H1 (cell line): ENCODE data around the gene INF2. TPM values are rescaled to one million over a fixed set of nuclear protein-coding genes. Genes with fewer than 3 reads are reported as not detected.

Source experiments
- CTCF ChIA-PET: fragments of 300-600 bp; sonication (Branson Sonifier 250); formaldehyde crosslinking; loops from one replicate; lab custom pipeline; 2021; ENCODE audit not compliant: partially characterized antibody; lab: Charles Lee
- POLR2A ChIA-PET: fragments of 300-600 bp; sonication (Branson Sonifier 250); formaldehyde crosslinking; loops from one replicate; lab custom pipeline; 2021; ENCODE audit warnings: inconsistent platforms; ENCODE audit not compliant: partially characterized antibody; lab: Charles Lee
- DNase-seq, 2 experiments: peaks; one replicate each; pipeline versions ENCODE4 v3.0.0 to v3.0.0-alpha.2; 2010 to 2022; ENCODE audit warnings: low spot score in 2 of 2, low read depth in 1 of 2, mixed read lengths in 1 of 2
- FAIRE-seq: peaks from 2 replicates; lab custom pipeline; 2011; peaks lifted over from hg19 to GRCh38; lab: Jason Lieb, UNC
- H2AFZ ChIP-seq: 2 replicates; pipeline ENCODE4 v1.8.1; 2012; ENCODE audit warnings: low read length, inconsistent platforms
- H2AK5ac ChIP-seq: 2 replicates; pipeline ENCODE4 v1.6.1; 2013; ENCODE audit warnings: low read depth, low read length
- H2BK120ac ChIP-seq: replicated peaks from 2 replicates; pipeline ENCODE3; 2013; ENCODE audit warnings: low read depth, low read length, inconsistent platforms
- H2BK12ac ChIP-seq: 2 replicates; pipeline ENCODE4 v1.6.1; 2013; ENCODE audit warnings: low read depth, low read length
- H2BK15ac ChIP-seq: 2 replicates; pipeline ENCODE4 v1.6.1; 2013; ENCODE audit warnings: low read length
- H2BK20ac ChIP-seq: 2 replicates; pipeline ENCODE4 v1.6.1; 2013; ENCODE audit warnings: low read length
- H2BK5ac ChIP-seq: 2 replicates; pipeline ENCODE4 v1.6.1; 2013; ENCODE audit warnings: low read depth, low read length
- H3K14ac ChIP-seq: 2 replicates; pipeline ENCODE4 v1.6.1; 2013; ENCODE audit warnings: inconsistent platforms; ENCODE audit not compliant: insufficient read length
- H3K18ac ChIP-seq: 2 replicates; pipeline ENCODE4 v1.6.1; 2013; ENCODE audit warnings: low read length; ENCODE audit errors: extremely low read depth
- H3K23ac ChIP-seq: 2 replicates; pipeline ENCODE4 v1.6.1; 2013; ENCODE audit warnings: inconsistent platforms; ENCODE audit not compliant: insufficient read length
- H3K23me2 ChIP-seq: 2 replicates; pipeline ENCODE4 v1.6.1; 2013; ENCODE audit warnings: low read depth, low read length
- H3K27ac ChIP-seq: 2 replicates; pipeline ENCODE4 v1.6.1; 2011; ENCODE audit warnings: low read depth, low read length, inconsistent platforms
- H3K27me3 ChIP-seq, 4 experiments: replicated peaks in 1 of 4; 1 replicate in 1 of 4; 2 replicates in 3 of 4; pipeline versions ENCODE4 v1.6.1 to v1.8.1; 2011 to 2013; ENCODE audit warnings: low read length in 3 of 4, mild to moderate bottlenecking in 3 of 4, inconsistent platforms in 2 of 4, mixed read lengths in 2 of 4, moderate library complexity in 1 of 4; ENCODE audit not compliant: control insufficient read depth in 3 of 4, insufficient read depth in 3 of 4; ENCODE audit errors: extremely low read depth in 1 of 4
- H3K36me3 ChIP-seq, 4 experiments: 2 replicates each; pipeline versions ENCODE4 v1.6.1 to v1.8.1; 2011 to 2013; ENCODE audit warnings: mild to moderate bottlenecking in 4 of 4, low read length in 3 of 4, moderate library complexity in 2 of 4, control low read depth in 1 of 4, inconsistent platforms in 1 of 4; ENCODE audit not compliant: insufficient read depth in 4 of 4, control insufficient read depth in 2 of 4
- H3K4ac ChIP-seq: replicated peaks from 2 replicates; pipeline ENCODE3; 2013; ENCODE audit warnings: low read length, low read depth, mixed read lengths, inconsistent platforms; ENCODE audit not compliant: insufficient read length
- H3K4me1 ChIP-seq, 4 experiments: replicated peaks in 1 of 4; 1 replicate in 1 of 4; 2 replicates in 3 of 4; pipeline versions ENCODE4 v1.6.1 to v1.8.1; 2011 to 2013; ENCODE audit warnings: low read length in 3 of 4, inconsistent platforms in 2 of 4, mixed read lengths in 1 of 4; ENCODE audit not compliant: insufficient read depth in 4 of 4, control insufficient read depth in 3 of 4
- H3K4me2 ChIP-seq, 2 experiments: 2 replicates each; pipeline versions ENCODE4 v1.6.1 to v1.8.1; 2011 to 2013; ENCODE audit warnings: low read depth in 2 of 2, low read length in 2 of 2, control low read depth in 1 of 2, inconsistent platforms in 1 of 2, mild to moderate bottlenecking in 1 of 2; ENCODE audit not compliant: insufficient read depth in 1 of 2
- H3K4me3 ChIP-seq, 4 experiments: fragments of 200-600, 300-600 bp in 1 of 4; sonication (generic), shearing (Covaris generic), sonication (Bioruptor Twin) in 1 of 4; 2 replicates each; pipeline versions ENCODE4 v1.5.1 to v1.8.1; 2011 to 2016; ENCODE audit warnings: low read length in 4 of 4, low read depth in 3 of 4, control low read depth in 2 of 4, inconsistent platforms in 2 of 4, mild to moderate bottlenecking in 2 of 4, mixed read lengths in 1 of 4, moderate library complexity in 1 of 4; ENCODE audit not compliant: insufficient read depth in 2 of 4; ENCODE audit errors: extremely low read depth in 1 of 4
- H3K56ac ChIP-seq: replicated peaks from 2 replicates; pipeline ENCODE3; 2013; ENCODE audit warnings: low read depth, mild to moderate bottlenecking, mixed read lengths, low read length, inconsistent platforms; ENCODE audit not compliant: insufficient read length
- H3K79me1 ChIP-seq: 2 replicates; pipeline ENCODE4 v1.6.1; 2013; ENCODE audit warnings: low read depth, low read length, control low read depth
- H3K79me2 ChIP-seq, 2 experiments: 2 replicates each; pipeline versions ENCODE4 v1.6.1 to v1.8.1; 2012 to 2013; ENCODE audit warnings: low read length in 2 of 2, mild to moderate bottlenecking in 2 of 2, inconsistent platforms in 1 of 2; ENCODE audit not compliant: insufficient read depth in 2 of 2, control insufficient read depth in 1 of 2
- H3K9ac ChIP-seq, 4 experiments: replicated peaks in 1 of 4; 1 replicate in 1 of 4; 2 replicates in 3 of 4; pipeline versions ENCODE4 v1.6.1 to v1.8.1; 2011 to 2013; ENCODE audit warnings: low read depth in 3 of 4, low read length in 3 of 4, control low read depth in 2 of 4, mild to moderate bottlenecking in 2 of 4, moderate library complexity in 2 of 4, inconsistent platforms in 1 of 4; ENCODE audit errors: extremely low read depth in 1 of 4
- H3K9me3 ChIP-seq, 2 experiments: 2 replicates each; pipeline versions ENCODE4 v1.6.1 to v1.8.1; 2012 to 2013; ENCODE audit warnings: mild to moderate bottlenecking in 2 of 2, moderate library complexity in 2 of 2, control low read depth in 1 of 2, inconsistent platforms in 1 of 2, low read depth in 1 of 2, low read length in 1 of 2, mixed read lengths in 1 of 2; ENCODE audit not compliant: insufficient read depth in 2 of 2
- H4K20me1 ChIP-seq, 2 experiments: replicated peaks in 1 of 2; 2 replicates each; pipeline versions ENCODE3 to v1.8.1; 2011 to 2013; ENCODE audit warnings: inconsistent platforms in 2 of 2, low read length in 2 of 2, mild to moderate bottlenecking in 1 of 2; ENCODE audit not compliant: insufficient read depth in 2 of 2, control insufficient read depth in 1 of 2
- H4K5ac ChIP-seq: 2 replicates; pipeline ENCODE4 v1.6.1; 2013; ENCODE audit warnings: low read length, low read depth, mixed read lengths, inconsistent platforms; ENCODE audit not compliant: insufficient read length
- H4K8ac ChIP-seq: 2 replicates; pipeline ENCODE4 v1.8.0; 2013; ENCODE audit warnings: mild to moderate bottlenecking, moderate library complexity, low read length, inconsistent platforms; ENCODE audit not compliant: insufficient read depth; ENCODE audit errors: extremely low read depth
- H4K91ac ChIP-seq: replicated peaks from 2 replicates; pipeline ENCODE3; 2013; ENCODE audit warnings: low read length, mixed read lengths, inconsistent platforms; ENCODE audit not compliant: insufficient read length
- ASH2L ChIP-seq: fragments of 200-600, 300-600 bp; sonication (generic); IDR thresholded peaks from one replicate; pipeline ENCODE4 v1.7.1; 2017; ENCODE audit warnings: low read length
- KDM1A ChIP-seq: fragments of 200-600, 300-600 bp; sonication (generic); IDR thresholded peaks from 2 replicates; pipeline ENCODE4 v1.7.1; 2016; ENCODE audit warnings: mild to moderate bottlenecking, low read length, borderline replicate concordance
- POU5F1 ChIP-seq: IDR thresholded peaks from 2 replicates; pipeline ENCODE4 v1.6.1; 2011; ENCODE audit warnings: low read depth, mild to moderate bottlenecking, low read length, moderate library complexity
- RAD21 ChIP-seq, 2 experiments: IDR thresholded peaks in 1 of 2; conservative IDR thresholded peaks in 1 of 2; 2 replicates each; pipeline ENCODE4 v1.6.1; 2011; ENCODE audit warnings: low read depth in 2 of 2, low read length in 2 of 2, improper control_type of control experiment in 1 of 2, inconsistent platforms in 1 of 2, mild to moderate bottlenecking in 1 of 2, moderate library complexity in 1 of 2
- SP1 ChIP-seq: IDR thresholded peaks from 2 replicates; pipeline ENCODE4 v1.6.1; 2011; ENCODE audit warnings: low read depth, low read length
- TAF1 ChIP-seq: IDR thresholded peaks from 2 replicates; pipeline ENCODE4 v1.6.1; 2011; ENCODE audit warnings: mild to moderate bottlenecking, low read depth, low read length
- TEAD4 ChIP-seq: IDR thresholded peaks from 2 replicates; pipeline ENCODE4 v1.6.1; 2012; ENCODE audit warnings: low read depth, low read length, inconsistent platforms, mixed read lengths
- WGBS, 2 experiments: shearing (Covaris generic) in 1 of 2; methylation state at CpG; one replicate each; pipeline versions ENCODE4 v1.1.6 to v1.1.7; 2013 to 2015; ENCODE audit warnings: low lambda C conversion rate in 2 of 2, mixed read lengths in 2 of 2, inconsistent platforms in 1 of 2, low coverage in 1 of 2, missing lambda C conversion rate in 1 of 2; ENCODE audit not compliant: insufficient replicate concordance in 2 of 2, insufficient coverage in 1 of 2, insufficient read length in 1 of 2; ENCODE audit errors: extremely low coverage in 1 of 2, missing lambda C conversion rate in 1 of 2; 5-methylcytosine and 5-hydroxymethylcytosine counted together
- polyA plus RNA-seq, 7 experiments: library from polyadenylated mRNA; depleted of rRNA in 3 of 7; stranded (reverse) in 5 of 7; unstranded in 2 of 7; fragments of >200 nt in 5 of 7; fragments of 200-250 nt in 2 of 7; gene quantifications; 1 replicate in 5 of 7; 2 replicates in 1 of 7; 4 replicates in 1 of 7; pipeline versions ENCODE4 v1.2.1 to v1.2.3, GENCODE V29; 2011 to 2013; ENCODE audit warnings: missing spikeins in 2 of 7, mixed read lengths in 2 of 7
- total RNA-seq: library from RNA; stranded (reverse); fragmentation: NEBNext Ultra II Directional; extraction: Animal tissue kit (Norgen Biotek cat#: 25700); gene quantifications from 2 replicates; pipeline ENCODE4 v1.2.1, GENCODE V29; 2021
- TF ChIP-seq, protein P1 (sequence below): IDR thresholded peaks from 2 replicates; pipeline ENCODE4 v1.6.1; 2012; ENCODE audit warnings: inconsistent platforms

Gene INF2
- total and polyA plus RNA-seq, 2 of the 8 experiments (the other 6 are each of a cell fraction or from before 2014, with no cell fraction given) = 29.1 to 59.5 TPM

DNA sequence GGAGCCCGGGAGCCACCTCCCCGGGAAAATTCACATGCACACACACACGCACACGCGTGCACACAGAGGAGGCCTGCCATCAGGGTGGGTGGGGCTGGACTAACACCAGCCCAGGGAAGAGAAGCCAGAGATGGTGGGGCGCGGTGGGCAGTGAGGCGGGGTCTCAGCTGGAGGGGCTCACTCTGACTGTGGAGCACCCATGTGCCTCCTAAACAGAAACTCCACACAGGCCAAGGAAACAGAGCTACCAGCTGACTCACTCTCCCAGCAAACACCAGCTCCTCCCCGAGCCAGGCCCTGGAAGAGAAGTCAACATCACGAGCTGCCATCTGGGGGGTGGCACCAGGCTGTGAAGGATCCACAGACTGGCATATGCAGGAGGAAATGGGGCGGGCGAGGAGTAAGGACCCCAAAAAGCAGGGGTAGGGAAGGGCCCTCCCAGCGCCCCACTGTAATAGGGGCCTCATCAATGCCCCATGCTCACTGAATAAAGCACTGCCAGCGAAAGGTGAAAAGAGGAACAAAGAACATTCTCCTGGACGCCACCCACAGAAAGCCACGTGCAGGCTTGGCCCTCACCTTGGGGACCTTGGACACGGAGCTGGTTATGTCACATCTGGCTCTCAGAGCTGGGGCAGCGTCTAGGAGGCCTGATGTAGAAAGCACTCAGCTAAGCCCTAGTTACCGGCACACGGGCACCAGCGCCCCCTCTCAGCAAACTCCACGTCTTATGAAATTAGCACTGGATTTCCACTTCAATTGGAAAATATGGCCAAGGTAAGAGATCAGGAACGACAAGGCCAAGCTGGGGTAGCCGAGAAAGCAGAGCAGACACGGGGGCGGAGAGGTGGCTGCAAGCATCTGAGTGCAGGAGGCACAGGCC is 8.4 kb upstream of the INF2 start:
- no peak for DNase-seq
- H2BK15ac ChIP-seq = peak overlapping the region; percentile 98; the same call in 1 of the 2 replicates
- no peaks in the 10 kb centered on the region for H3K9me3 ChIP-seq
- POLR2A ChIA-PET = interaction anchor here (0.6 to 9.8 kb wide), 8 partner anchors 9 to 765 kb away, joined by 3 to 94 read pairs (median 4); partner anchors contain the start of genes INF2 and SIVA1
- H2BK20ac ChIP-seq = peak overlapping the region; percentile 80
- H2BK12ac ChIP-seq = peak overlapping the region; percentile 98
- H3K4me1 ChIP-seq = peaks cover 11 to 70% (median 51%) of the 10 kb centered on the region in 4 experiments
- FAIRE-seq = no peak
- peak overlapping the region; percentile 73 for H3K56ac ChIP-seq
- H3K27me3 ChIP-seq = peaks cover 0 to 4% (median 0%) of the 10 kb centered on the region in 4 experiments; a peak in 2 of 7 replicates
- peak overlapping the region; percentile 62 to 64 for H3K4me2 ChIP-seq
- CTCF ChIA-PET = interaction anchor here (0.7 to 7.2 kb wide), 20 partner anchors 10 to 69 kb away, joined by 3 to 70 read pairs (median 5); no protein-coding TSS in a partner anchor
- peak overlapping the region; percentile 64 for H4K5ac ChIP-seq
- H3K27ac ChIP-seq = 0 out of 2 replicates have a peak overlapping the region, but pooled peaks have one; percentile 28
- WGBS, 2 experiments = 60% methylated on average over 24 of the region's 26 CpGs; no CpG with 5 or more reads in 1 of the 2 experiments
- H3K4me3 ChIP-seq = peak overlapping the region in 1 of 4 experiments; percentile 51; a peak in 2 of 8 replicates
- no peaks in the 10 kb centered on the region for H4K20me1 ChIP-seq
- peak overlapping the region; percentile 85 for H4K91ac ChIP-seq
- no peak overlapping the region for H2AFZ ChIP-seq
- no peaks in the 10 kb centered on the region for H3K79me1 ChIP-seq
- 0 out of 7 replicates have a peak overlapping the region, but pooled peaks of 1 of the 4 experiments have one; percentile 8 for H3K9ac ChIP-seq
- peak overlapping the region; percentile 18 for H2BK120ac ChIP-seq
- peak overlapping the region; percentile 80 for H2BK5ac ChIP-seq
- peak overlapping the region; percentile 88 for H3K18ac ChIP-seq
- no peaks in the 10 kb centered on the region for H3K36me3 ChIP-seq
- peaks cover 15% of the 10 kb centered on the region; the same call in 1 of the 2 replicates for H3K23me2 ChIP-seq
- peak overlapping the region; percentile 62 for H4K8ac ChIP-seq
- no peaks in the 10 kb centered on the region for H3K79me2 ChIP-seq
- H2AK5ac ChIP-seq = peak overlapping the region; percentile 90; the same call in 1 of the 2 replicates
- H3K23ac ChIP-seq = no peak overlapping the region
- peak overlapping the region; percentile 81 for H3K4ac ChIP-seq
- no peak overlapping the region for H3K14ac ChIP-seq
- TF ChIP-seq ASH2L = no peak
- TF ChIP-seq TEAD4 = no peak
- TF ChIP-seq SP1 = no peak
- TF ChIP-seq RAD21 (IDR thresholded peaks at IDR 0.05 in 1 of 2, conservative IDR thresholded peaks at IDR 0.05 in 1 of 2; ENCODE audit: low read depth in 2 of 2, low read length in 2 of 2) = peak; percentile 15 to 39
- no peak for TF ChIP-seq POU5F1
- TF ChIP-seq KDM1A = no peak
- TF ChIP-seq, protein P1, sequence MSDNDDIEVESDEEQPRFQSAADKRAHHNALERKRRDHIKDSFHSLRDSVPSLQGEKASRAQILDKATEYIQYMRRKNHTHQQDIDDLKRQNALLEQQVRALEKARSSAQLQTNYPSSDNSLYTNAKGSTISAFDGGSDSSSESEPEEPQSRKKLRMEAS = no peak
- TF ChIP-seq TAF1 = no peak
